Measurements from ENCODE around the gene CBX4. TPM values are rescaled to one million over a fixed set of nuclear protein-coding genes. Genes with fewer than 3 reads are reported as not detected.
"Not testable (repeated sequence)": the region's sequence is repeated elsewhere in the genome, so short reads cannot be mapped to it uniquely, and the experiment has no call there.

The CBX4 gene
- total RNA-seq, 4 donors from 2014 or later: 0.26 to 8.4 (median 3.5) TPM

- no peak for DNase-seq
- Histone ChIP-seq H3K36me3 (no peaks in the 10 kb centered on the region), H3K9me3 (no peaks in the 10 kb centered on the region), H3K27me3 (no peaks in the 10 kb centered on the region), H3K27ac (no peak overlapping the region), H3K4me1 (no peaks in the 10 kb centered on the region), H3K4me3 (no peak overlapping the region)
- intact Hi-C loops (cut with DNase I; ENCODE audit: low total_unique reads): no loop called here
- no peak for TF ChIP-seq POLR2A (IDR thresholded peaks at IDR 0.05)
- TF ChIP-seq, protein P1, sequence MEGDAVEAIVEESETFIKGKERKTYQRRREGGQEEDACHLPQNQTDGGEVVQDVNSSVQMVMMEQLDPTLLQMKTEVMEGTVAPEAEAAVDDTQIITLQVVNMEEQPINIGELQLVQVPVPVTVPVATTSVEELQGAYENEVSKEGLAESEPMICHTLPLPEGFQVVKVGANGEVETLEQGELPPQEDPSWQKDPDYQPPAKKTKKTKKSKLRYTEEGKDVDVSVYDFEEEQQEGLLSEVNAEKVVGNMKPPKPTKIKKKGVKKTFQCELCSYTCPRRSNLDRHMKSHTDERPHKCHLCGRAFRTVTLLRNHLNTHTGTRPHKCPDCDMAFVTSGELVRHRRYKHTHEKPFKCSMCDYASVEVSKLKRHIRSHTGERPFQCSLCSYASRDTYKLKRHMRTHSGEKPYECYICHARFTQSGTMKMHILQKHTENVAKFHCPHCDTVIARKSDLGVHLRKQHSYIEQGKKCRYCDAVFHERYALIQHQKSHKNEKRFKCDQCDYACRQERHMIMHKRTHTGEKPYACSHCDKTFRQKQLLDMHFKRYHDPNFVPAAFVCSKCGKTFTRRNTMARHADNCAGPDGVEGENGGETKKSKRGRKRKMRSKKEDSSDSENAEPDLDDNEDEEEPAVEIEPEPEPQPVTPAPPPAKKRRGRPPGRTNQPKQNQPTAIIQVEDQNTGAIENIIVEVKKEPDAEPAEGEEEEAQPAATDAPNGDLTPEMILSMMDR (IDR thresholded peaks at IDR 0.05): no peak
Observed at GRCh38 chr17:79859676-79860615, 20.7 kb upstream of the CBX4 start.

DNA sequence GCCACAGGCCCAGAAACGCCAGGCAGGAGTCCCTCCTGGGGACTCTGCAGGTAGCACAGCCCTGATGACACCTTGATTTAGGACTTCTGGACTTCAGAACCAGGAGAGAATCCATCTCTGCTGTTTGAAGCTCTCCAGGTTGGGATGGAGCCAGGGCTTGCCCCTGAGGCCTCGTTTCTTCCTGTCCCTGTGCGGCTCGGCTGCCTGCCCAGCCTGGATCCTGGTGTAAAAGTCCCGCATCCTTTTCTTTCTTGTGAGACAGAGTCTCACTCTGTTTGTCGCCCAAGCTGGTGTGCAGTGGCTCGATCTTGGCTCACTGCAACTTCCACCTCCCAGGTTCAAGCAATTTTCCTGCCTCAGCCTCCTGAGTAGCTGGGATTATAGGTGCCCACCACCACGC, 17.9 kb upstream of the CBX4 start:
- Histone ChIP-seq H3K27me3 (no peaks in the 10 kb centered on the region), H3K4me3 (no peak overlapping the region), H3K27ac (no peak overlapping the region), H3K36me3 (no peaks in the 10 kb centered on the region), H3K9me3 (no peaks in the 10 kb centered on the region), H3K4me1 (no peaks in the 10 kb centered on the region)
- TF ChIP-seq, protein P1 (IDR thresholded peaks at IDR 0.05): no peak
- TF ChIP-seq POLR2A (IDR thresholded peaks at IDR 0.05): no peak
- no peak for DNase-seq
- intact Hi-C loops (cut with DNase I; ENCODE audit: low total_unique reads): no loop called here

- Histone ChIP-seq H3K27ac (no peak overlapping the region), H3K4me3 (no peak overlapping the region), H3K36me3 (no peaks in the 10 kb centered on the region), H3K27me3 (no peaks in the 10 kb centered on the region), H3K9me3 (no peaks in the 10 kb centered on the region), H3K4me1 (no peaks in the 10 kb centered on the region)
- TF ChIP-seq POLR2A (IDR thresholded peaks at IDR 0.05): no peak
- TF ChIP-seq, protein P1 (IDR thresholded peaks at IDR 0.05): no peak
- DNase-seq: no peak
- intact Hi-C loops (cut with DNase I; ENCODE audit: low total_unique reads): no loop called here
Observed at GRCh38 chr17:79855331-79856124, 16.3 kb upstream of the CBX4 start.

DNA sequence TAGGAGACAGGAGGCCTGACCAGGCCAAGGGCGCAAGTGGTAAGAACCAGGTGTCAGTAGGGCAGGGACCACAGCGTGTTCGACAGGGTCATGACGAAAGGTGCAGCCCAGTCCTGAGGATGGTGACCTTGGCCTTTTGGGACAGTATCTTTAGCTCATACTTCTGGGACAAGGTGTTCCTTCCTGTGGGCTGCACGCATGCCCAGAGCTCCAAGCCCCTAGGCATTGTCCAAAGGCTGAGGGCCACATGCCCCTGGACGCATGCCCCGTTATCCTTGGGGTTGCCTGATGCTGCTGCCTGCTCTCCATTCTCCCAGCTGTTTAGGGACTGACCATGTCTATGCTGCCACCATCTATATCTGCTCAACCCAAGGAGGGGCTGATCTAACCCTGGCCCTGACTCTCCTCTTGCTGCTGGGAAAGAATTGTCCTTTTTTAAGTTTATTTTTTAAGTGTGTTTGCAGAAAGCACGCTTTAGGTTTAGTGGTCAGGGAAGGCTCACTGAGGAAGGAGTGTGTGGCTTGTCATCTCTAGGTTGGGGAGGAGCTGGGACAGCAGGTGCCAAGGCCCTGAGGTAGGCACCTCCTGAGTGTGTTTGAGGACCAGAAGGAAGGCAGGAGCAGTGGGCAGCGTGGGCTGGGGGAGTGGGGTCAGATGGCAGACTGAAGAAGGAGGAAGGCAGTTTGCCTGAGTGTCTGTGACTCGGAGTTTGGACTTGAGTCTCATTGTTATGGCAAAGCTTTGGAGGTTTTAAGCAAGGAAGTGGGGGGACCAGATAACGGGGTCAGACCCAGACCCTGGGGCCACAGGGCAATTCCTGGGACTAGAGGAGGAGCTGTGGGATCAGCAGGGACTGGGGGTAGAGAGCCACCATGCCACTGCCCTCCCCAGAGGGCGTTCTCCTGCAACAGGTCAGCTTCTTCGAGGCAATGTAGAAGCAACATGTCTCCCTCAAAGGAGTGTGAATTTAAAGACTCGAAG, 15.1 kb upstream of the CBX4 start:
- TF ChIP-seq, protein P1 (IDR thresholded peaks at IDR 0.05): no peak
- no peak for TF ChIP-seq POLR2A (IDR thresholded peaks at IDR 0.05)
- no peak for DNase-seq
- intact Hi-C loops (cut with DNase I; ENCODE audit: low total_unique reads): no loop called here
- H3K4me3 ChIP-seq: no peak overlapping the region
- H3K36me3 ChIP-seq: no peaks in the 10 kb centered on the region
- no peaks in the 10 kb centered on the region for H3K27me3 ChIP-seq
- H3K27ac ChIP-seq: no peak overlapping the region
- no peaks in the 10 kb centered on the region for H3K9me3 ChIP-seq
- H3K4me1 ChIP-seq: no peaks in the 10 kb centered on the region

GRCh38 chr17:79853168-79853567, 13.9 kb upstream of the CBX4 start:
- H3K4me1 ChIP-seq; H3K36me3 ChIP-seq; intact Hi-C loops (cut with DNase I; ENCODE audit: low total_unique reads); H3K27ac ChIP-seq; H3K27me3 ChIP-seq; H3K4me3 ChIP-seq; H3K9me3 ChIP-seq; DNase-seq: not testable (repeated sequence)
